ENCODE data around the gene RASGRP3. TPM values are rescaled to one million over a fixed set of nuclear protein-coding genes. Genes with fewer than 3 reads are reported as not detected.
"Not testable (repeated sequence)": the region's sequence is repeated elsewhere in the genome, so short reads cannot be mapped to it uniquely, and the experiment has no call there.

Gene RASGRP3
- total RNA-seq, 1 donor from 2014 or later: 4.1 TPM

- Mint-ChIP-seq H3K27me3 (ENCODE audit: insufficient read depth) (peaks cover 4% of the 10 kb centered on the region), H3K4me1 (ENCODE audit: low read depth) (no peaks in the 10 kb centered on the region), H3K9me3 (no peaks in the 10 kb centered on the region), H3K27ac (no peak overlapping the region), H3K4me3 (no peak overlapping the region), H3K36me3 (ENCODE audit: low read depth) (no peaks in the 10 kb centered on the region)
- no peak for DNase-seq (ENCODE audit: low spot score)
- intact Hi-C loops (cut with micrococcal nuclease): no loop called here
Measured at GRCh38 chr2:33442528-33443079, 33.8 kb upstream of the RASGRP3 start.

- no peaks in the 10 kb centered on the region for H3K9me3 Mint-ChIP-seq
- H3K27ac Mint-ChIP-seq: no peak overlapping the region
- no peak overlapping the region for H3K4me3 Mint-ChIP-seq
- no peaks in the 10 kb centered on the region for H3K4me1 Mint-ChIP-seq (ENCODE audit: low read depth)
- no peaks in the 10 kb centered on the region for H3K36me3 Mint-ChIP-seq (ENCODE audit: low read depth)
- DNase-seq (ENCODE audit: low spot score): no peak
- H3K27me3 Mint-ChIP-seq (ENCODE audit: insufficient read depth): peaks cover 4% of the 10 kb centered on the region
- intact Hi-C loops (cut with micrococcal nuclease): no loop called here
Measured at GRCh38 chr2:33443274-33443829, 33.1 kb upstream of the RASGRP3 start.

GRCh38 chr2:33444967-33445366, 31.5 kb upstream of the RASGRP3 start:
- H3K4me1 Mint-ChIP-seq (ENCODE audit: low read depth): no peaks in the 10 kb centered on the region
- no peaks in the 10 kb centered on the region for H3K36me3 Mint-ChIP-seq (ENCODE audit: low read depth)
- H3K27me3 Mint-ChIP-seq (ENCODE audit: insufficient read depth): peaks cover 4% of the 10 kb centered on the region
- no peak for DNase-seq (ENCODE audit: low spot score)
- H3K27ac Mint-ChIP-seq: no peak overlapping the region
- H3K9me3 Mint-ChIP-seq: no peaks in the 10 kb centered on the region
- intact Hi-C loops (cut with micrococcal nuclease): no loop called here
- H3K4me3 Mint-ChIP-seq: no peak overlapping the region

GRCh38 chr2:33448220-33448899, 28.1 kb upstream of the RASGRP3 start:
- H3K9me3 Mint-ChIP-seq: peaks cover 20% of the 10 kb centered on the region
- no peak overlapping the region for H3K4me3 Mint-ChIP-seq
- no peak for DNase-seq (ENCODE audit: low spot score)
- H3K27me3 Mint-ChIP-seq (ENCODE audit: insufficient read depth): peaks cover 4% of the 10 kb centered on the region
- no peaks in the 10 kb centered on the region for H3K4me1 Mint-ChIP-seq (ENCODE audit: low read depth)
- H3K36me3 Mint-ChIP-seq (ENCODE audit: low read depth): no peaks in the 10 kb centered on the region
- H3K27ac Mint-ChIP-seq: no peak overlapping the region
- intact Hi-C loops (cut with micrococcal nuclease): no loop called here

- Mint-ChIP-seq H3K27me3 (ENCODE audit: insufficient read depth) (peaks cover 4% of the 10 kb centered on the region), H3K27ac (no peak overlapping the region), H3K9me3 (peaks cover 21% of the 10 kb centered on the region), H3K36me3 (ENCODE audit: low read depth) (no peaks in the 10 kb centered on the region), H3K4me1 (ENCODE audit: low read depth) (no peaks in the 10 kb centered on the region), H3K4me3 (no peak overlapping the region)
- intact Hi-C loops (cut with micrococcal nuclease): no loop called here
- DNase-seq (ENCODE audit: low spot score): no peak
Measured at GRCh38 chr2:33451214-33451613, 25.2 kb upstream of the RASGRP3 start.

GRCh38 chr2:33451825-33452224, 24.6 kb upstream of the RASGRP3 start:
- DNase-seq (ENCODE audit: low spot score): no peak
- Mint-ChIP-seq H3K36me3 (ENCODE audit: low read depth) (no peaks in the 10 kb centered on the region), H3K9me3 (peaks cover 21% of the 10 kb centered on the region), H3K4me3 (no peak overlapping the region), H3K27ac (no peak overlapping the region), H3K27me3 (ENCODE audit: insufficient read depth) (peaks cover 4% of the 10 kb centered on the region), H3K4me1 (ENCODE audit: low read depth) (no peaks in the 10 kb centered on the region)
- intact Hi-C loops (cut with micrococcal nuclease): no loop called here

- H3K27ac Mint-ChIP-seq: no peak overlapping the region
- no peaks in the 10 kb centered on the region for H3K36me3 Mint-ChIP-seq (ENCODE audit: low read depth)
- H3K4me1 Mint-ChIP-seq (ENCODE audit: low read depth): no peaks in the 10 kb centered on the region
Measured at GRCh38 chr2:33452545-33452944, 23.9 kb upstream of the RASGRP3 start.

GRCh38 chr2:33453905-33454479, 22.5 kb upstream of the RASGRP3 start:
- no peaks in the 10 kb centered on the region for H3K36me3 Mint-ChIP-seq (ENCODE audit: low read depth)
- peaks cover 4% of the 10 kb centered on the region for H3K27me3 Mint-ChIP-seq (ENCODE audit: insufficient read depth)
- no peak overlapping the region for H3K4me3 Mint-ChIP-seq
- H3K27ac Mint-ChIP-seq: no peak overlapping the region
- no peaks in the 10 kb centered on the region for H3K4me1 Mint-ChIP-seq (ENCODE audit: low read depth)
- H3K9me3 Mint-ChIP-seq: peaks cover 21% of the 10 kb centered on the region
- intact Hi-C loops (cut with micrococcal nuclease): no loop called here
- no peak for DNase-seq (ENCODE audit: low spot score)

More at GRCh38 chr2:33452545-33452944, 23.9 kb upstream of the RASGRP3 start:
- no peak for DNase-seq (ENCODE audit: low spot score)
- intact Hi-C loops (cut with micrococcal nuclease): no loop called here
- peaks cover 21% of the 10 kb centered on the region for H3K9me3 Mint-ChIP-seq
- H3K27me3 Mint-ChIP-seq (ENCODE audit: insufficient read depth): peaks cover 4% of the 10 kb centered on the region
- H3K4me3 Mint-ChIP-seq: no peak overlapping the region

GRCh38 chr2:33457556-33458247, 18.7 kb upstream of the RASGRP3 start:
- no peak for DNase-seq (ENCODE audit: low spot score)
- no peak overlapping the region for H3K27ac Mint-ChIP-seq
- no peaks in the 10 kb centered on the region for H3K27me3 Mint-ChIP-seq (ENCODE audit: insufficient read depth)
- intact Hi-C loops (cut with micrococcal nuclease): no loop called here
- no peaks in the 10 kb centered on the region for H3K36me3 Mint-ChIP-seq (ENCODE audit: low read depth)
- no peak overlapping the region for H3K4me3 Mint-ChIP-seq
- peaks cover 7% of the 10 kb centered on the region for H3K9me3 Mint-ChIP-seq
- no peaks in the 10 kb centered on the region for H3K4me1 Mint-ChIP-seq (ENCODE audit: low read depth)

GRCh38 chr2:33458248-33458819, 18.1 kb upstream of the RASGRP3 start:
- Mint-ChIP-seq H3K36me3 (ENCODE audit: low read depth) (no peaks in the 10 kb centered on the region), H3K9me3 (peaks cover under 1% of the 10 kb centered on the region), H3K4me3 (no peak overlapping the region), H3K4me1 (ENCODE audit: low read depth) (no peaks in the 10 kb centered on the region), H3K27ac (no peak overlapping the region), H3K27me3 (ENCODE audit: insufficient read depth) (no peaks in the 10 kb centered on the region)
- intact Hi-C loops (cut with micrococcal nuclease): no loop called here
- no peak for DNase-seq (ENCODE audit: low spot score)

- Mint-ChIP-seq H3K36me3 (ENCODE audit: low read depth) (no peaks in the 10 kb centered on the region), H3K27ac (no peak overlapping the region), H3K4me1 (ENCODE audit: low read depth) (no peaks in the 10 kb centered on the region), H3K27me3 (ENCODE audit: insufficient read depth) (peaks cover 2% of the 10 kb centered on the region), H3K4me3 (no peak overlapping the region), H3K9me3 (no peaks in the 10 kb centered on the region)
- intact Hi-C loops (cut with micrococcal nuclease): no loop called here
- no peak for DNase-seq (ENCODE audit: low spot score)
Measured at GRCh38 chr2:33459745-33460144, 16.7 kb upstream of the RASGRP3 start.

- intact Hi-C loops (cut with micrococcal nuclease); DNase-seq (ENCODE audit: low spot score); H3K27me3 Mint-ChIP-seq (ENCODE audit: insufficient read depth); H3K4me3 Mint-ChIP-seq; H3K9me3 Mint-ChIP-seq; H3K36me3 Mint-ChIP-seq (ENCODE audit: low read depth); H3K4me1 Mint-ChIP-seq (ENCODE audit: low read depth); H3K27ac Mint-ChIP-seq: not testable (repeated sequence)
Measured at GRCh38 chr2:33462512-33462911, 13.9 kb upstream of the RASGRP3 start.

- H3K4me1 Mint-ChIP-seq (ENCODE audit: low read depth): no peaks in the 10 kb centered on the region
- H3K27ac Mint-ChIP-seq: no peak overlapping the region
- no peak overlapping the region for H3K4me3 Mint-ChIP-seq
- no peaks in the 10 kb centered on the region for H3K36me3 Mint-ChIP-seq (ENCODE audit: low read depth)
- intact Hi-C loops (cut with micrococcal nuclease): no loop called here
- DNase-seq (ENCODE audit: low spot score): no peak
- H3K27me3 Mint-ChIP-seq (ENCODE audit: insufficient read depth): peaks cover 6% of the 10 kb centered on the region
- no peaks in the 10 kb centered on the region for H3K9me3 Mint-ChIP-seq
Measured at GRCh38 chr2:33467413-33467812, 9.0 kb upstream of the RASGRP3 start.
